B cell (primary cell): ENCODE results near the gene MECR. TPM values are rescaled to one million over a fixed set of nuclear protein-coding genes. Genes with fewer than 3 reads are reported as not detected.

Source experiments
- ATAC-seq: fragments of 200-7000 bp; cut with Tn5 transposase; one replicate; pipeline ENCODE4 v1.10.0; 2021; ENCODE audit warnings: low read depth, mild to moderate bottlenecking, moderate number of reproducible peaks, moderate library complexity
- CTCF ChIA-PET: fragments of 350-600 bp; sonication (Branson Sonifier 250); formaldehyde crosslinking; loops from one replicate; lab custom pipeline; 2021; ENCODE audit warnings: antibody characterized with exemption, inconsistent platforms; lab: Charles Lee
- POLR2A ChIA-PET: fragments of 350-600 bp; sonication (Branson Sonifier 250); formaldehyde crosslinking; loops from one replicate; lab custom pipeline; 2021; ENCODE audit warnings: antibody characterized with exemption; lab: Charles Lee
- DNase-seq: peaks from one replicate; pipeline ENCODE4 v3.0.0; 2013
- H2AFZ ChIP-seq: 2 replicates; pipeline ENCODE4 v1.6.1; 2012; ENCODE audit warnings: mild to moderate bottlenecking, low read depth, low read length; ENCODE audit not compliant: insufficient read depth, poor library complexity, severe bottlenecking
- H3K27ac ChIP-seq, 2 donors: 1 replicate in 1 of 2; 2 replicates in 1 of 2; pipeline ENCODE4 v1.5.1; 2012 to 2013; ENCODE audit warnings: low read length in 2 of 2, mild to moderate bottlenecking in 2 of 2, moderate library complexity in 1 of 2
- H3K27me3 ChIP-seq, 4 experiments: fragments of 200-600 bp in 1 of 4; sonication (generic) in 1 of 4; replicated peaks in 1 of 4; 1 replicate in 2 of 4; 2 replicates in 2 of 4; pipeline versions ENCODE4 v1.6.1 to v1.7.0; 2013 to 2016; ENCODE audit warnings: low read length in 3 of 4, mild to moderate bottlenecking in 2 of 4, mixed read lengths in 1 of 4, moderate library complexity in 1 of 4; ENCODE audit not compliant: insufficient read depth in 4 of 4, control insufficient read depth in 3 of 4; ENCODE audit errors: control extremely low read depth in 1 of 4
- H3K36me3 ChIP-seq, 2 experiments: replicated peaks in 1 of 2; 1 replicate in 1 of 2; 2 replicates in 1 of 2; pipeline versions ENCODE4 v1.6.1 to v1.7.1; 2013; ENCODE audit warnings: low read length in 1 of 2; ENCODE audit not compliant: insufficient read depth in 2 of 2, control insufficient read depth in 1 of 2; ENCODE audit errors: control extremely low read depth in 1 of 2, extremely low read depth in 1 of 2
- H3K4me1 ChIP-seq, 2 donors: fragments of 200-600 bp in 1 of 2; sonication (generic) in 1 of 2; 1 replicate in 1 of 2; 2 replicates in 1 of 2; pipeline versions ENCODE4 v1.5.1 to v1.6.1; 2013 to 2017; ENCODE audit warnings: low read length in 2 of 2; ENCODE audit not compliant: control insufficient read depth in 2 of 2, insufficient read depth in 2 of 2
- H3K4me2 ChIP-seq: replicated peaks from 2 replicates; pipeline ENCODE3; 2012; ENCODE audit warnings: mild to moderate bottlenecking, low read depth, low read length; ENCODE audit not compliant: poor library complexity, severe bottlenecking
- H3K4me3 ChIP-seq, 5 experiments: fragments of 200-600 bp in 1 of 5; sonication (generic) in 1 of 5; 1 replicate in 3 of 5; 2 replicates in 2 of 5; pipeline versions ENCODE4 v1.5.1 to v1.7.0; 2011 to 2016; ENCODE audit warnings: low read length in 4 of 5, mild to moderate bottlenecking in 4 of 5, low read depth in 2 of 5, control low read depth in 1 of 5, moderate library complexity in 1 of 5; ENCODE audit not compliant: insufficient read depth in 1 of 5; ENCODE audit errors: control extremely low read depth in 1 of 5, extremely low read depth in 1 of 5
- H3K79me2 ChIP-seq: fragments of 200-600 bp; sonication (generic); one replicate; pipeline ENCODE4 v1.6.0; 2016; ENCODE audit warnings: low read length; ENCODE audit not compliant: control insufficient read depth, insufficient read depth
- H3K9ac ChIP-seq: fragments of 200-600 bp; sonication (generic); 2 replicates; pipeline ENCODE4 v1.6.1; 2017; ENCODE audit warnings: mild to moderate bottlenecking, low read length, moderate library complexity
- H3K9me3 ChIP-seq, 3 donors: one replicate each; pipeline versions ENCODE4 v1.6.1 to v1.7.1; 2013; ENCODE audit warnings: low read length in 2 of 3; ENCODE audit not compliant: control insufficient read depth in 2 of 3, insufficient read depth in 1 of 3; ENCODE audit errors: control extremely low read depth in 1 of 3
- H4K20me1 ChIP-seq: 2 replicates; pipeline ENCODE4 v1.6.0; 2012; ENCODE audit warnings: mild to moderate bottlenecking, low read length; ENCODE audit not compliant: insufficient read depth, control insufficient read depth, poor library complexity, severe bottlenecking
- H3K27ac Mint-ChIP-seq: one replicate; pipeline ENCODE4 v1.8.0; 2021; ENCODE audit warnings: mixed read lengths
- H3K27me3 Mint-ChIP-seq: one replicate; pipeline ENCODE4 v1.8.0; 2021; ENCODE audit warnings: mixed read lengths
- H3K4me1 Mint-ChIP-seq: one replicate; pipeline ENCODE4 v1.8.0; 2021; ENCODE audit warnings: mixed read lengths
- H3K4me3 Mint-ChIP-seq: one replicate; pipeline ENCODE4 v1.8.0; 2021; ENCODE audit warnings: mixed read lengths
- H3K9me3 Mint-ChIP-seq: one replicate; pipeline ENCODE4 v1.8.0; 2022; ENCODE audit warnings: mixed read lengths; ENCODE audit not compliant: insufficient read depth
- CTCF ChIP-seq: fragments of 200-600 bp; IDR thresholded peaks from one replicate; pipeline ENCODE4 v1.8.0; 2022; ENCODE audit warnings: antibody characterized with exemption, mild to moderate bottlenecking
- EZH2 ChIP-seq: IDR thresholded peaks from 2 replicates; pipeline ENCODE4 v1.6.1; 2012; ENCODE audit warnings: borderline replicate concordance, low read depth, mild to moderate bottlenecking, moderate library complexity, low read length; ENCODE audit not compliant: insufficient read depth, poor library complexity, severe bottlenecking
- WGBS: methylation state at CpG from one replicate; pipeline ENCODE4 v1.1.5; 2013; ENCODE audit warnings: missing lambda C conversion rate; ENCODE audit not compliant: insufficient coverage; 5-methylcytosine and 5-hydroxymethylcytosine counted together
- intact Hi-C: fragments of 100-400 bp; cut with micrococcal nuclease; formaldehyde crosslinking; loops from one replicate; pipeline ENCODE4 v1.10.0; 2022
- polyA plus RNA-seq: library from polyadenylated mRNA; depleted of rRNA; stranded (reverse); fragments of >200 nt; gene quantifications from 2 replicates; pipeline ENCODE4 v1.2.3, GENCODE V29; 2012
- total RNA-seq, 2 donors: library from RNA; stranded (reverse); fragments of 120-200 nt in 1 of 2; gene quantifications; 1 replicate in 1 of 2; 2 replicates in 1 of 2; pipeline versions ENCODE4 v1.2.3 to v1.2.4, GENCODE V29; 2013 to 2022

MECR gene
- total and polyA plus RNA-seq, 2 donors (not counting 1 experiment from before 2014, with no cell fraction given), result 15.9 to 16.2 TPM

GRCh38 chr1:29225361-29225760 lies 5.4 kb downstream of the MECR start:
- CTCF ChIA-PET, result no interaction called here
- H4K20me1 ChIP-seq, result no peaks in the 10 kb centered on the region
- H3K4me3 Mint-ChIP-seq, result no peak overlapping the region
- peaks cover 7% of the 10 kb centered on the region for H3K4me1 Mint-ChIP-seq
- DNase-seq (no peak), ATAC-seq (no peak)
- H3K9me3 Mint-ChIP-seq, result no peaks in the 10 kb centered on the region
- no peak overlapping the region for H3K27ac Mint-ChIP-seq
- no peaks in the 10 kb centered on the region for H3K9me3 ChIP-seq
- H2AFZ ChIP-seq, result no peak overlapping the region
- 98% methylated on average over 4 of the region's 4 CpGs for WGBS
- TF ChIP-seq CTCF, result no peak
- TF ChIP-seq EZH2, result no peak
- peaks cover 9% of the 10 kb centered on the region for H3K79me2 ChIP-seq
- H3K4me3 ChIP-seq, result no peak overlapping the region
- no peak overlapping the region for H3K4me2 ChIP-seq
- no peak overlapping the region for H3K27ac ChIP-seq
- H3K4me1 ChIP-seq, result peaks cover 7% of the 10 kb centered on the region in 2 donors
- H3K27me3 ChIP-seq, result no peaks in the 10 kb centered on the region
- H3K9ac ChIP-seq, result no peak overlapping the region
- peaks cover 3 to 18% of the 10 kb centered on the region in 2 experiments for H3K36me3 ChIP-seq
- no peaks in the 10 kb centered on the region for H3K27me3 Mint-ChIP-seq
- intact Hi-C loops, result no loop called here
- POLR2A ChIA-PET, result no interaction called here

GRCh38 chr1:29224356-29224837 lies 6.3 kb downstream of the MECR start:
- Histone ChIP-seq H3K9me3 (no peaks in the 10 kb centered on the region), H4K20me1 (no peaks in the 10 kb centered on the region), H2AFZ (no peak overlapping the region), H3K27me3 (no peaks in the 10 kb centered on the region), H3K27ac (no peak overlapping the region), H3K4me2 (no peak overlapping the region), H3K4me1 (no peaks in the 10 kb centered on the region), H3K79me2 (peaks cover 2% of the 10 kb centered on the region), H3K9ac (no peak overlapping the region), H3K4me3 (no peak overlapping the region), H3K36me3 (peaks cover 3 to 20% of the 10 kb centered on the region in 2 experiments)
- Mint-ChIP-seq H3K27me3 (no peaks in the 10 kb centered on the region), H3K27ac (no peak overlapping the region), H3K4me1 (no peaks in the 10 kb centered on the region), H3K9me3 (no peaks in the 10 kb centered on the region), H3K4me3 (no peak overlapping the region)
- ATAC-seq (no peak), DNase-seq (no peak)
- ChIA-PET POLR2A (no interaction called here), CTCF (no interaction called here)
- 100% methylated on average over 2 of the region's 5 CpGs for WGBS
- intact Hi-C loops, result no loop called here
- TF ChIP-seq CTCF (no peak), EZH2 (no peak)
